ENCODE data around the gene ZFR. TPM values are rescaled to one million over a fixed set of nuclear protein-coding genes. Genes with fewer than 3 reads are reported as not detected.
A peak's percentile ranks its signal among the peaks of the same experiment; 100 is the strongest.
"Not testable (repeated sequence)": the region's sequence is repeated elsewhere in the genome, so short reads cannot be mapped to it uniquely, and the experiment has no call there.

ZFR gene
- polyA plus RNA-seq, 1 donor from 2014 or later = 81.7 TPM

DNA sequence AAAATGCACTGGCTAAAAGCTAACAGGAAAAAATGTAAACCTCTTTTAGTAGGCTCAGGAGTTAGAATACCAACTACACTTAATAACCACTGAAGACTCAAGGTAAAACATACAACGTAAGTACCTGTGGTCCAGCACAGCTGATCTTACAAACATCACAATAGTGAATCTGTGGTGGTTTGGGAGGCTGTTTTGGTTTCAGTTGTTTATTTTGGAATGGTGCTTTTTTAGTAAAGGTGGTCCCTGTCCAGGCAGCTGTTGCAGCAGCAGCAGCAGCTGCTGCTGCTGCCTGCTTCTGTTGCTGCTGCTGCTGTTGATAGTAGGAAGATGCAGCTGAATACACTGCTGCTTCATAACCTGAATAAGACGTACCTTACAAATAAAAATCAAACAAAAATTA, 37.9 kb downstream of the ZFR start:
- H3K27me3 Mint-ChIP-seq = no peaks in the 10 kb centered on the region
- peaks cover 6% of the 10 kb centered on the region for H3K36me3 Mint-ChIP-seq
- H3K4me1 Mint-ChIP-seq = peaks cover 0 to 2% (median under 1%) of the 10 kb centered on the region in 3 donors
- no peak overlapping the region for H3K4me3 Mint-ChIP-seq
- H3K9me3 Mint-ChIP-seq = no peaks in the 10 kb centered on the region
- no peak overlapping the region for H3K27ac Mint-ChIP-seq

DNA sequence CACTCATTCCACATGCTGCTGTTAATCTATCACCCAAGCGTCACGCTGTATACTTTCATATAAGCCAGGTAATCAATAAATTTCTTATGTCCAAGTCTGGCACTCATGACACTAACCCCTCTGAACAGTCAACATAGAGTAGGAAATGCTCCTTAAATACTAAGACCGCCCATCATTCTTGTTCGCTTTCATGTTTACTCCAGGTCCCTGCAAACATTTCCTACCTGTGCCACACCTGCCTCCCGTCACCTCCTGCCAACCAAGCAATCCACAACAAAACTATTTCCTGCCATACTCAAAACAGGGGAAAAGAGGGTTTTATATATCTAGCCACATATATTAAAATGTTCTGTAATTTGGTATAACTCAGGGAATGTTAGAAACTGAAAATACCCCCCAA, 39.0 kb downstream of the ZFR start:
- H3K36me3 Mint-ChIP-seq = peaks cover 6% of the 10 kb centered on the region
- H3K27ac Mint-ChIP-seq = peak overlapping the region in 1 of 3 donors; percentile 70
- H3K27me3 Mint-ChIP-seq = no peaks in the 10 kb centered on the region
- H3K4me3 Mint-ChIP-seq = no peak overlapping the region
- no peaks in the 10 kb centered on the region for H3K4me1 Mint-ChIP-seq
- no peaks in the 10 kb centered on the region for H3K9me3 Mint-ChIP-seq

DNA sequence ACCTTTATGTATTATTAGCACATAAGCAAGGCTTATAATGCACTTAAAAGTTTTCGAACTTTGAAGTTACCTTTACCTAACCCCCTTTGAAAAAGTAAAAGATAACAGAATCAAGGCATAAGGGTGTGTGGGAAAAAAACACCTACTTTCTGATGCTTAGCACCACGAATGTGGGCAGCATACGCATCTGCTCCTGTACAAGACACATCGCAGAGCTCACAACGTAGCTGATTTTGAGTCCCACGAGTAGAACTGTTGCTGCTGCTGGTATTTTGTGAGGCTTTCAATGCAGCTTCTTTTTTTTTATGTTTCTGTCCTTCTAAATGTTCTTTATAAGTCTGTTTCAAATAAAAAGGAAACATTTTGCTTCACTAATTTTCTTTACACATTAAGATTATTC, 40.8 kb downstream of the ZFR start:
- Mint-ChIP-seq H3K27me3 (no peaks in the 10 kb centered on the region), H3K4me1 (no peaks in the 10 kb centered on the region), H3K9me3 (no peaks in the 10 kb centered on the region), H3K36me3 (peaks cover 7% of the 10 kb centered on the region), H3K27ac (no peak overlapping the region), H3K4me3 (no peak overlapping the region)

DNA sequence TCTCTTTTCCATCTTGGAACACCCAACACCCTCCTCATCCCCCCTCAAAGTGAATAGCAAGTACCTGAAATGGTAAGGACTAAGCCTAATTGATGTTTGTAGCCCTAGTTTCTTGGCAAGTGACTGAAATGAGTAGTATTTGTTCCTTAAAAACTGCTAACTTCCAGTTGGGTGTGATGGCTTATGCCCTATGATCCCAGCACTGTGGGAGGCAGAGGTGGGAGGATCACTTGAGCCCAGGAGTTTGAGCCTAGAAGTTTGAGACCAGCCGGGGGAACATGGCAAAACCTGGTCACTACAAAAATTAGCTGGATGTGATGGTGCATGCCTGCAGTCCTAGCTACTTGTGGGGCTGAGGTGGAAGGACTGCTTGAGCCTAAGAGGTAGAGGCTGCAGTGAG, 44.1 kb downstream of the ZFR start:
- Mint-ChIP-seq H3K27ac (no peak overlapping the region), H3K4me1 (no peaks in the 10 kb centered on the region), H3K27me3 (no peaks in the 10 kb centered on the region), H3K4me3 (peak overlapping the region in 1 of 4 donors; percentile 65), H3K9me3 (no peaks in the 10 kb centered on the region), H3K36me3 (peaks cover 3% of the 10 kb centered on the region)

DNA sequence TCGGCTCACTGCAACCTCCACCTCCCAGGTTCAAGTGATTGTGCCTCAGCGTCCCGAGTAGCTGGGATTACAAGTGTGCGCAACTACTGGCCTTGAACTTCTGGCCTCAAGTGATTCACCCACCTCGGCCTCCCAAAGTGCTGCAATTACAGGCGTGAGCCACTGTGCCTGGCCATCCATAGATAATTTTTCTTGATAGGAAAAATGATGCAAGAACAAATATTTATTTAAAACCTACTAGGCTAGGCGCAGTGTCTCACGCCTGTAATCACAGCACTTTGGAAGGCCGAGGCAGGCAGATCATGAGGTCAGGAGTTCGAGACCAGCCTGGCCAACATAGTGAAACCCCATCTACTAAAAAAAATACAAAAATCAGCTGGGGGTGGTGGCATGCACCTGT, 45.8 kb downstream of the ZFR start:
- H3K27ac Mint-ChIP-seq, H3K4me3 Mint-ChIP-seq, H3K27me3 Mint-ChIP-seq, H3K36me3 Mint-ChIP-seq, H3K9me3 Mint-ChIP-seq, H3K4me1 Mint-ChIP-seq: not testable (repeated sequence)

DNA sequence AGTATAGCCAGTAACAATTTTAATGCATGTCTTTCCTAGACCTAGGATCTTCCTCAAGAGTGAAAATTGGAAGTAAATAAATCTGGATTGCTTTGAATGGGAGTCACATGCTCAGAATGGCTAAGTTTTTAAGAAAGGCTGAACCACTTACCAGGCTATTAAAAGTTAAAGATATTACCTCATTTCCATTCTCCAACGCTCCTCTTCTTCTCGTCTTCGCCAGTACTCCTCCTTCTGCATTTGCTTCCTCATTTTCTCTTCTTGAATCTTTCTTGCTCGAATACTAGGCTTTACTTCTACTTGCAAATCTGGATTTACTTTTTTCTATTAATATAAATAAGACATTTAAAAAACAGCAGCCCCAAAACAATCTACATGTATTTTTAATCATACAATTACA, 49.6 kb downstream of the ZFR start:
- H3K27ac Mint-ChIP-seq = no peak overlapping the region
- no peaks in the 10 kb centered on the region for H3K27me3 Mint-ChIP-seq
- no peaks in the 10 kb centered on the region for H3K9me3 Mint-ChIP-seq
- H3K4me3 Mint-ChIP-seq = no peak overlapping the region
- H3K4me1 Mint-ChIP-seq = no peaks in the 10 kb centered on the region
- H3K36me3 Mint-ChIP-seq = peaks cover 1% of the 10 kb centered on the region

DNA sequence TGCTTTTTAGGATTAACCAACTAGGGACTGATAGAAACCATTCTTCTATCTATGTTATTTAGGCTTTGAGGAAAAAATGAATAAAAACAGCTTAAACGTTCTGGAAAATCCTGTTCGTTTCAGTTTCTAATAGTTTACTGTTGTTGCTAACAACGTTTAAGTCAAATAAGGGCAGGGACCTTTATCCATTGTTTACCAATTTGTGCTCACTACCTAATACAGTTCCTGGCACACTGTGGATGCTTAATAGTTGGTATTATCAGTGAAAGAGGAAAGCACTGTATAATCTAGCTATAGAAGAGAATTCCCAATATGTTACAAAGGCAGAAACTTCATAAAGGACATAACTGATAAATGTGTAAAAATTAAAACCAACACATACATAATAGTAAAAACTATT, 52.5 kb downstream of the ZFR start:
- H3K9me3 Mint-ChIP-seq = no peaks in the 10 kb centered on the region
- H3K27ac Mint-ChIP-seq = no peak overlapping the region
- no peaks in the 10 kb centered on the region for H3K27me3 Mint-ChIP-seq
- H3K36me3 Mint-ChIP-seq = peaks cover 1% of the 10 kb centered on the region
- H3K4me3 Mint-ChIP-seq = no peak overlapping the region
- H3K4me1 Mint-ChIP-seq = no peaks in the 10 kb centered on the region

DNA sequence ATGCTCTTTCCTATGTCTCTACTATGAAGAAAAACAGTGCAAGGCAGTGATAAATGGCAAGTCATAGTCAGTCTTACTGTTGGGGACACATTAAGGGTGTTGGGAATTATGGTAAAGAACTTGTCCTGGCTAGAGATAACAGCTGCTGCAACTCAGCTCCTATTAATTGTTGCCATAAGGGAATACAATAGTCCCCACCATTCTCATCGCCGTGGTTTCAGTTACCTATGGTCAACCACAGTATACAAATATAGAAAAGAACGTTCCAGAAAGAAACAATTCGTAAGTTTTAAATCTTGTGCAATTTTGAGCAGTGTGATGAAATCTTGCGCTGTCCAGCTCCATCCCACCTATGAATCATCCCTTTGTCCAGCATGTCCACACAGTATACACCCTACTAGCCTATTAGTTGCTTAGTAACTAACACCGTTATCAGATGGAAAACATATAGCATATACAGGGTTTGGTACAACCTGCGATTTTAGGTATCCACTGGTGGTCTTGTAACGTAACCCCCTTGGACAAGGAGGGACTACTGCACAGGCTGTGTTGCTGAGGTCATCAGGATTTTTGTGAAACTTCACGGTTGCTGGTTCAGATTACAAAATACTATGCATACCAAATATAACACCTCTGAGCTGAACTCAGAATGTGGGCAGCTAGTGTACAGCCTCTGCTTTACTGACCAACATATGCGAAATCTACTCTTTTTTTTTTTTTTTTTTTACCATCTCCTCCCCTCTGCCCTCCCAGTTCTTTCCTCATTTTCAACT, 53.5 kb downstream of the ZFR start:
- Mint-ChIP-seq H3K36me3 (peaks cover 1% of the 10 kb centered on the region), H3K4me3 (no peak overlapping the region), H3K4me1 (no peaks in the 10 kb centered on the region), H3K27me3 (no peaks in the 10 kb centered on the region), H3K9me3 (no peaks in the 10 kb centered on the region), H3K27ac (peak overlapping the region in 1 of 3 donors; percentile 31)

DNA sequence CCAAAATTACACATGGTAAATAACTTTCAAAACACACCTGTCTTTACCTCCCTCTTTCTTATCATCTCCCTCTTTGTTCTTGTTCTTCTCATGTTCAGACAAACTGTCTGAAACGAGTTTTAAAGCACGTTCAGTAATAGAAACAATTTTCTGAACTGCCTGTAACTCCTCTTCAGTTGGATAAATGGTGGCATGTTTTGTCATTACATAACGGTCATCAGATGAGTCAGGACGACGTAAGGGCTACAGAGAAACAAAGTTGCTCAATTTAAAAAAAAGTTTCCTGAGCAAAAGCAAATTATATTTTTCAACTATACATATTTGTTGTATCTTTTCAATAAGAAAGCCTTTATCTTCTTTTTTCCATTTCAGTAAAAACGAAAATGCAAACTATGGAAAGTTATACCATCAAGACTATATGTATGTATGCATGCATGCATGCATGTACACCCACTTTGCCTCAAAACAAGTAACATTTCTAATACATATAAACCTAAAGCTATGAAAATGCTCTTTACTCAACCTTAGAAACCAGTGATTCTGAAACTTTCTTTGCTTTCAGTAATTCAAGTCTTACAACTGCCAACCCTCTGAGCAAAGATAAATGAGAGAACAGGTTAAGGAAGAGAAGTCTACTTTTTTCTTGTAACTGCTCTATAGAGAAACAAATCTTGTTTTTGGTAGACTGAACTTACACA, 56.0 kb downstream of the ZFR start:
- Mint-ChIP-seq H3K4me1 (no peaks in the 10 kb centered on the region), H3K9me3 (no peaks in the 10 kb centered on the region), H3K27me3 (no peaks in the 10 kb centered on the region), H3K27ac (peak overlapping the region in 1 of 3 donors; percentile 31), H3K4me3 (no peak overlapping the region), H3K36me3 (peaks cover 1% of the 10 kb centered on the region)

DNA sequence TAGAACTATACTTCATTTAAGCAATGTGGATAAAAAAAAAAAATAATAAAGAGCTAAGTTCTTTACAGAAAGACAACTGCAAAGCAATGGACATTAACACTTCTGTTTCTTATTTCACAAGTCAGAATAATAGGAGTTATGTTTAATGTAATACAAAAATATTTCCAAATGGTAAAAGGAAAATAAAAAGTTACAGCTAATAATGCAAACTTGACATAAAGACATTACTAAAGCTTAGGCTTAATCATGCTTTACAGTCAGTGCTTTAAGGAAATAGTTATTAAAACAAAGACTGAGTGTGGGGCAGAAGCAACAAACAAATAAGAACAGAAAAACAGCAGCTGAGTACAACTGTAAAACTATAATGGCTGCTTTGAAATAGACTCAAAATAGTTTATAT, 56.7 kb downstream of the ZFR start:
- H3K4me3 Mint-ChIP-seq = no peak overlapping the region
- no peaks in the 10 kb centered on the region for H3K4me1 Mint-ChIP-seq
- H3K27me3 Mint-ChIP-seq = no peaks in the 10 kb centered on the region
- peaks cover 1% of the 10 kb centered on the region for H3K36me3 Mint-ChIP-seq
- H3K9me3 Mint-ChIP-seq = no peaks in the 10 kb centered on the region
- H3K27ac Mint-ChIP-seq = no peak overlapping the region

DNA sequence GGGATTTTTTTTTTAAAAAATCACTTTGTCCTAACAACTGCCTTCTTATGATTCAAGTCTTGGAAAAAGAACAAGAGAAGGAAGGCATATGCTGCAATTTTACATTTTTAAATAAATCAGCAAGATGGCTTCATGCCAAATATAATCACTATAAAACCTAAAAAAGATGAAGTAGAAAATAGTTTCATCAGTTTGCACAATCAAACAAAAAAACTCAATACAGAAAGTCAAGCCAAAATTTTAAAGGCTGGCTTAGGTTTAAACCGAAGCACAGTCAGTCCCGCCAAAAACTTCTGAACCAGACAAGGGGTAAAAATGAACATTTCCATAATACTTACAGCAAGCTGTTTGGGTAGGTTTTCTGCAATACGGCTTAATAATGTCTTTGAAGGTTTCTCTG, 57.3 kb downstream of the ZFR start:
- Mint-ChIP-seq H3K9me3 (no peaks in the 10 kb centered on the region), H3K4me3 (no peak overlapping the region), H3K27me3 (no peaks in the 10 kb centered on the region), H3K36me3 (peaks cover 1% of the 10 kb centered on the region), H3K27ac (no peak overlapping the region), H3K4me1 (no peaks in the 10 kb centered on the region)

DNA sequence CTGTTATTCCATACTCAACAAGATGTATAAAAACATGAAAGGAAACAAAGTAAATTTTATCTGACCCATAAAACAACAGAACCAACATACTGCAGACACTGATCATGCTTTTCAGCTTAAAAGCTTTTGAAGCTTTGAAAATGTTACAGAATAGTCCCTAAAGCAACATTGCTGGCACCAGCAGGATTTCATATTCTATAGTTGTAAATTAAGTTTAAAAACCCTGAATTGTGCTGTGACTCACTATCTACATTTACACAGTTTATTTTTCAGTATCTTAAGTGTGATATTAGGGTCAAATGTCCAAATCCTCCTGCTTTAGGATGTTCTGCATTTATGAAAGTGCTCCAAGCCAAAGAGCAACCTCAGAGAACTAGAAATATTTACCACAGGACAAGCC, 59.9 kb downstream of the ZFR start:
- Mint-ChIP-seq H3K4me3 (no peak overlapping the region), H3K4me1 (peaks cover 0 to 1% (median 0%) of the 10 kb centered on the region in 3 donors), H3K9me3 (no peaks in the 10 kb centered on the region), H3K36me3 (peaks cover 4% of the 10 kb centered on the region), H3K27ac (no peak overlapping the region), H3K27me3 (no peaks in the 10 kb centered on the region)

DNA sequence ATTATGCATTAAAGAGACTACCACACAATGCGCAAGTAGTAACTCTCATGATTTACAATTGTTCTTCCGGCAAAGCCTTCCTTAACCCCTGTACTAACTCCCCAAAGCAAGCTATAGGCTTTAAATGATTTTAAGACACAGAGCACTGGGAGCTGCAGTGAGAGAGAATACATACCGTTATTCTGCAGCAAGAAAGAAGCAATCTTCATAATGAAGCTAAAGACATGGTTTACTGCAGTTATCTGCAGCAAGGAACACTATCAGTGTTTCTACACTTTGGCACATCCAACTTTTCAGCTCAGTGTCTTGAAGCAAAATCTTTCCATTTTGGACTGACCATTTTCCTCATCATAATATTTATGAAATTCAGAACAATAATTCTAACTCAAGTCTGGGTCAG, 61.0 kb downstream of the ZFR start:
- H3K4me1 Mint-ChIP-seq = peaks cover 0 to 1% (median 0%) of the 10 kb centered on the region in 3 donors
- peaks cover 6% of the 10 kb centered on the region for H3K36me3 Mint-ChIP-seq
- H3K27me3 Mint-ChIP-seq = no peaks in the 10 kb centered on the region
- no peak overlapping the region for H3K27ac Mint-ChIP-seq
- H3K4me3 Mint-ChIP-seq = no peak overlapping the region
- H3K9me3 Mint-ChIP-seq = no peaks in the 10 kb centered on the region

DNA sequence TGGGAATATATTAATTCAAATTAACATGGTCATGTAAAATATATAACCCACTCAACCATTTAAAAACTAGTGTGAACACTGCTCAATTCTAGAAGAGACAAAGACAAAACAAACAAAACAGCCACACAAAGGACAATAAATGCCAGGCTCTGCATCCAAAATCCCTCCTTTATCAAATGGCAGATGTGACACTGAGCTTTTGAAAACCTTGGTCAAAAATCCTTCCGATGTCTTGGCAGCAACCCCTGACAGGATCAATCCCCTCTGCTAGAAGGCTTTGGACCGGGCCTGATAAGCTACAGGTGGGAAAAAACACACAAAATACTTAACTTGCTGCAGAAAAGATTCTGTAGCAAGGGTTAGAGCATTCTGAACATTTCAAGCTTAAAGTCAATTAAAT, 61.5 kb downstream of the ZFR start:
- H3K36me3 Mint-ChIP-seq = peaks cover 6% of the 10 kb centered on the region
- peaks cover 0 to 1% (median 0%) of the 10 kb centered on the region in 3 donors for H3K4me1 Mint-ChIP-seq
- H3K9me3 Mint-ChIP-seq = no peaks in the 10 kb centered on the region
- H3K27me3 Mint-ChIP-seq = no peaks in the 10 kb centered on the region
- no peak overlapping the region for H3K4me3 Mint-ChIP-seq
- H3K27ac Mint-ChIP-seq = no peak overlapping the region

DNA sequence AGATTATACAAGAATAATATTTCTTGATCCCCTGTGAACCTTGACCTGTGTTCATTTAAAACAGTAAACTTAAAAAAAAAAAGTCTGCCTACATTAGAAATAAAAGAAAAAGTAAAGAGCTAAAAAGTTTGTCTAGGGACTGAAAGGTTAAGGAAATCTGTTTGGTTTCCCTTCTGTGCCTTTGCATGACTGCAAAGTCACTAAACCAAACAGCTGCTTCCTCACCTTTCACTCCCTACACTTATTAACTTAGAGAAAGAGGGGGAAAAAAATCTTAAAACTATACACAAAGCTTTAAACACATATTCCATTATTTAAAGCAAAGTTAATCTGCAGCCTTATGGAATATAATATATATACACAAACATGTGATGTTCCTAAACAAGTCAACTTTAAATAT, 65.1 kb downstream of the ZFR start:
- H3K27ac Mint-ChIP-seq = no peak overlapping the region

DNA sequence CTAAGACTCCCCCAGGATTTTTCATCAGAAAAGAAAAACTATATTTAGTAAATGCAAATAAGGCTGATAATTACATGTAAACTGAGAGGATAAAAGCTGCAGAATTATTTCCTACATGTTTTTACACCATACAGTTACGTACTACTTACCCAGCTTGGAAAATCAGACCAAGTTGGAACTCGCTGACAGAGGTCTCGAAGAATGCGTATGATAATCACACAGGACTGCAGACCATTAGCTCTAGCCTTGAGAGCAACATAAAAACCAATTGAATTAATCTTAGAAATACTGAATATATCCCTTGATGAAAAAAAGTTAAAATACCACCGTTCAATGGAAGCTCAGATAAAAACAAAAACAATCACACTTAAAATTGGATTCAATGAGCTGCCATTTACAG, 65.6 kb downstream of the ZFR start:
- Mint-ChIP-seq H3K27ac (no peak overlapping the region), H3K27me3 (no peaks in the 10 kb centered on the region), H3K36me3 (peaks cover 7% of the 10 kb centered on the region), H3K9me3 (no peaks in the 10 kb centered on the region), H3K4me1 (peaks cover 0 to 1% (median 0%) of the 10 kb centered on the region in 3 donors), H3K4me3 (no peak overlapping the region)

More for the DNA sequence above, 65.1 kb downstream of the ZFR start:
- peaks cover 7% of the 10 kb centered on the region for H3K36me3 Mint-ChIP-seq
- no peaks in the 10 kb centered on the region for H3K27me3 Mint-ChIP-seq
- H3K9me3 Mint-ChIP-seq = no peaks in the 10 kb centered on the region
- peaks cover 0 to 1% (median 0%) of the 10 kb centered on the region in 3 donors for H3K4me1 Mint-ChIP-seq
- H3K4me3 Mint-ChIP-seq = no peak overlapping the region
